Measurements from ENCODE around the gene CPA1. TPM values are rescaled to one million over a fixed set of nuclear protein-coding genes. Genes with fewer than 3 reads are reported as not detected.

Gene CPA1
- total RNA-seq (2014; rRNA removed; shearing (Covaris generic)), result not detected in 2 replicates
- not detected in 2 replicates for polyA plus RNA-seq (2015; cell fraction: cytosol; rRNA removed)
- polyA plus RNA-seq (2015; cell fraction: nucleus; rRNA removed), result not detected in 2 replicates

DNA sequence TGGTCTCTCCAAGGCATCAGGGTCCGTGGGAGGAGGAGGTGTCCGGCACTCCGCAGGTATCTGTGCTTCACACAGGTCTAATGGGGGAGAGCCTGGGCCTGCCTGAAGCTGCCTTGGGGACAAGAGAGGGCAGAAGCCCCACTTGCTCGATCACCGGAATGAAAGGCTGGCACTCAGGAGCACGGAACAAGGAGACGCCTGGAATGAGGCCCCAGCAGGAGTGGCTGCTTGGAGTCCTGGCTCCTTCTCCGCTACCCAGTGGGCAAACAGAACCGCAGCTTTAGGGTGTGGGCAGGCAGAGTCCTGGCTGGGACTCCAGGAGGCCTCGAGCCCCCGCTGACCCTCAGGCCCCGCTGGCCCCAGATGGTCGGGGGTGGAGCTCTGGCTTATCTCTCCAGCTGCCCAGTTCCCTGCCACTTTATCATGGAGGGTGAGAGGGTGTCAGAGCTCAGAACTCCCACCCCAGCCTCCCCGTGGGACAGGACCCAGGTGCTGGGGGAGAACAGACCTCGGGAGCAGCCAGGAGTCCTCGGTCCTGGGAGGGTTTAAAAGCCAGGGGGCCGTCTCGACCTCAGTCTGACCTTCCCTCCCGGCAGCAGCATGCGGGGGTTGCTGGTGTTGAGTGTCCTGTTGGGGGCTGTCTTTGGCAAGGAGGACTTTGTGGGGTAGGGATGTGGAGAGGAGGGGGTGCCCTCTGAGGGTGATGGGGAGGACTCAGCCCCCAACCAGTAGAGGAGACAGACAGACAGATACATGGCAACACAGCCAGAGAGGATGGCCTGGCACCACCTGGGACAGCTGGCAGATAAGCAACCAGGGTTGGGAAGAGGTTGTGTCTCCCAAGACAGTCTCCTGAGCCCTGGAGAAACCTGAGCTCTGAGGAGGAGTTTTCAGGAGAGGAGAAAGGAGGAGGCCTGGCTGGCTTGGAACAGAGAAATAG lies at the start of gene CPA1:
Gene CPA1 (plus strand): TSS at position 574 of the 940 bp plus-strand sequence. CDS start 27 bp downstream, at position 601.
- in situ Hi-C loops (cut with HindIII; ENCODE audit: low pct_unique_long_range_greater_than_20kb, low sequenced_read_pairs), result no loop called here
- no peak for DNase-seq (ENCODE audit: low read depth, low spot score)

DNA sequence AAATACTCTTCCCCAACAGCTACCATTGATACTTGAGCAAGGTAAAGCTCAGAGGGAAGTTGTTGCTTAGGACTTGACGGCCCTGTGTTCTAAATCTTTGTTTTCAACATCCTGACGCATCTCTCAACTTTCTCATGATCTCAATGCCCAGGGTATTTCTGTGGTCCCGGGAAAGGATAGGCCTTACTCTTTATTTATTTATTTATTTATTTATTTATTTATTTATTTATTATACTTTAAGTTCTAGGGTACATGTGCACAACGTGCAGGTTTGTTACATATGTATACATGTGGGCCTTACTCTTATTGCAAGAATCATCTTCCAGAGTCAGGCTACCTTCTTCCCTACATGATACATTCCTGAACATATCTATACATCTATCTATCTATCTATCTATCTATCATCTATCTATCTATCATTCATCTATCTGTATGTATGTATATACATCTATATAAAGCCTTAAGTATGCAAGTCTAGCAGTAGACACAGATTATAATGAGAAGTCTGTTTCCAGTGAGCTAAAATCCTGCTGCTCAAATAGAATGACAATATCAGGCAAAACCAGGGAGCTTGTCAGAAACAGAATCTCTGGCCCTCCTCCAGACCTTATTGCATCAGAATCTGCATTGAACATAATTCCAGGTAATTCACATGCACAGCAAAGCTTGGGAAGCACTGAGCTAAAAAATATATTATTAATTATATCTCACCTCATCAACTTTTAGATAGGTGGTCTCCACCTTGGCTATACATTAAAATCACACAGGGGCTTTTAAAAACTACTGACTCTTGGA lies 47.8 kb upstream of the CPA1 start:
- no peak for DNase-seq (ENCODE audit: low read depth, low spot score)
- in situ Hi-C loops (cut with HindIII; ENCODE audit: low pct_unique_long_range_greater_than_20kb, low sequenced_read_pairs), result no loop called here

DNA sequence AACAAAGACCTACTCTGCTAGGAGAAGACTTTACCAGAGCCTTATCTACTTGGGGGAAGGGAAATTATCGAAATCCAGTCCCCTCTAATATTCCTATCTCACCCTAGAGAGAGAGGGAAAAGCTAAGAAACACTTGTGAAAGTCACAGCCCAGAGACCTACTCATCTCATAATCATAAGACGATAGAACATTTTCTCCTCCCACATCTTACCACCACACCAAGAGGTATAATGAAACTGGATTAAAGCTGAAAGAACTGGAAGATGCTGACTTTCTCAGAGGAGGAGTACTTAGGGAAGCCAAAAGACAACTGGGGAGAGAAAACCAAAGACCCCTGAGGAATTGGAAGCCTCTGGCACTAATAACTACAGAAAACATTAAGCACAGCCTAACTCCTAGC lies 46.5 kb upstream of the CPA1 start:
- in situ Hi-C loops (cut with HindIII; ENCODE audit: low pct_unique_long_range_greater_than_20kb, low sequenced_read_pairs), result no loop called here
- no peak for DNase-seq (ENCODE audit: low read depth, low spot score)

DNA sequence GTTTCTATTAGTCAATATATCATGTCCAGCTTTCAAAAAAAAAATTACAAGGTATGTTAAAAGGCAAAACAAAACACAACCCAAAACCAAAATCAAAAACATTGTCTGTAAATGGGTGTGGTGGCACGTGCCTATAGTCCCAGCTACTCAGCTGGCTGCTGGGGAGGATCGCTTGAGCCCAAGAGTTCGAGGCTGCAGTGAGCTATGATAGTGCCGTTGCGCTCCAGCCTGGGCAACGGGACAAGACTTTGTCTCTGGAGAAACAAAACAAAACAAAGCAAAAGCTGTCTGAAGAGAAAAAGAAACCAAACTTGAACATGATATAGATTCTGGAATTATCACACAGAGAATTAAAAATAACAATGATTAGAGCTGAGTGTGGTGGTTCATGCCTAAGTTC lies 46.0 kb upstream of the CPA1 start:
- no peak for DNase-seq (ENCODE audit: low read depth, low spot score)
- in situ Hi-C loops (cut with HindIII; ENCODE audit: low pct_unique_long_range_greater_than_20kb, low sequenced_read_pairs), result no loop called here

DNA sequence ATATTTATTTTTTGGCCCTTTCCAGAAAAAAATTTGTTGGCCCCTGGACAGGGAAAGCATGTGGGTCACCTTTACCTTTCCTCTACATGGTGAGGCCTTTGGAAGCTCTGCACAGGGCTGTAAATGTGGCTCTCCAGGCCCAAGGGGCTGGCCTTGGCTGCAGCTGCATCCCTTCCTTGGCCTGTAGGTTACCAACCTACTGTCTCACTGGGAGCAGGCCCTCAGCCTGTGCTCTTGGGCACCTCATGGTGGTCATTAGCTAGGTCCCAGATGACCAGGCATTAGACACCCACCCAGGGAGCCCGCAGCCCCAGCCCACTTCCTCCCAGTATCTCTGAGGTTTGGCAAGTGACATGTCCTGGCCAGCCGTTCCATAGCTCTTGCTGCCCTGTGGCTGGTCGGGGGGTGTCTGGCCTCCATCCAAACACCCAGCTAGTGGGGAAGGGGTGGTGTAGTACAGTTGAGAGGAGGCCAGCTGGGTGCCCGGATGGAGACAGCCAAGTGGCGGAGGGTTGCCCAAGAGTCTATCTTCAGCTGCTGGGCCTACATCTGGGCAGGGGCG lies 42.8 kb upstream of the CPA1 start:
- no peak for DNase-seq (ENCODE audit: low read depth, low spot score)
- in situ Hi-C loops (cut with HindIII; ENCODE audit: low pct_unique_long_range_greater_than_20kb, low sequenced_read_pairs), result no loop called here

DNA sequence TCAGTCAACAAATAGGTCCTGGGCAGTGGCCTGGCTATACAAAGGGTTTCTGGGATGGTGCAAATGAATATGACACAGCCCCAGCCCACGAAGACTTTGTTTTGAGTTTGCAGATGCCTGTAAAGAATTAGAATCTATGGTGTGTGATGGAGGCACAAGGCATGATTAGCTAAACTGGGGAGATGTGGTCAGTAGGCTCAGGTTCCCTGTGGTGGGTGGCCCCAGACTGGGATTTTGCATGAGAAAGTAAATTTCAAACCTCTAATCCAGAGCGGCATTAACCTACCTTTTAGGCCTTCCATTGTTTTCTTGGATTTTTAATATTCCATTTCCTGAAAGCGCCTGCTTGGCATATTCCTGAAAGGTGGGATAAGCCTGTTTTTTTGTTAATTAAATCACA lies 42.1 kb upstream of the CPA1 start:
- in situ Hi-C loops (cut with HindIII; ENCODE audit: low pct_unique_long_range_greater_than_20kb, low sequenced_read_pairs), result no loop called here
- no peak for DNase-seq (ENCODE audit: low read depth, low spot score)

DNA sequence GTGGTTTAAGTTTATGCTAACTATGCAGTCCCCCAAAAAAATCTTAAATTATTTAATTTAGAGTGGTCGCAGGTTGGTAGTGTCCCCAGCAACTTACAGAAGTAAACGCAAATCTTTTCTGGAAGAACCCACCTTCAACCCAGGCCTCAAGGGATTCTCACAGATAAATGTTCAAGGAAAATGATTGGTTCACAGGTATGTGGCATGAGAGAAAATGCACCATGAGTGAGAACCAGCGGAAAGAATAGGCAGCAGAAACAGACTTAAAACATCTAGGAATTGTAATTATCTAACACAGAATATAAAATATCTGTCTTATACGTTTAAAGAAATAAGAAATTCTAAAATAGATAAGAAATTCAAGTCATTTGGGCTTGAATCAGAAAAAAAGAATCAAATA lies 38.4 kb upstream of the CPA1 start:
- in situ Hi-C loops (cut with HindIII; ENCODE audit: low pct_unique_long_range_greater_than_20kb, low sequenced_read_pairs), result no loop called here
- no peak for DNase-seq (ENCODE audit: low read depth, low spot score)

DNA sequence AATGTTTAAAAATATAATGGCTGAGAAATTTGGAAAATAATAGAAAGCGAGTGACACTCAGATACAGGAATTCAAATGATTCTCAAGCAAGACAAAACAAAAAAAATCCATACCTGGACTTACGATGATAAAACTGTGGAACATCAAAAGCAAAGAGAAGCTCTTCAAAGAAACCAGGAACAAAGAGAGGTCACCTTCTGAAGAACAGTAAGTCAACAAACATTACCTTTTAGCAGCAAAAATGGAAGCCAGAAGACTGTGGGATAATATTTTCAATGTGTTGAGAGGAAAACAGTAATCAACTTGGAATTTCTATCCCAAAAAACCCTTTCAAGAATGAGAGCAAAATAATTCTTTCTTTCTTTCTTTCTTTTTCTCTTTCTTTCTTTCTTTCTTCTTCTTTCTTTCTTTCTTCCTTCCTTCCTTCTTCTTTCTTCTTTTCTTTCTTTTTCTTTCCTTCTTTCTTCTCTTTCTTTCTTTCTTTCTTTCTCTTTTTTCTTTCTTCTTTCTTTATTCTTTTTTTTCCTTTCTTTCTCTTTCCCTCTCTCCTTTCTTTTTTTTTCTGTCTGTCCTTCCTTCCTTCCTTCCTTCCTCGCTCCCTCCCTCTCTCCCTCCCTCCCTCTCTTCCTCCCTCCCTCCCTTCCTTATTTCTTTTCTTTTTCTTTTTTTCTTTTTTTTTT lies 37.5 kb upstream of the CPA1 start:
- DNase-seq (ENCODE audit: low read depth, low spot score), result no peak
- in situ Hi-C loops (cut with HindIII; ENCODE audit: low pct_unique_long_range_greater_than_20kb, low sequenced_read_pairs), result no loop called here

DNA sequence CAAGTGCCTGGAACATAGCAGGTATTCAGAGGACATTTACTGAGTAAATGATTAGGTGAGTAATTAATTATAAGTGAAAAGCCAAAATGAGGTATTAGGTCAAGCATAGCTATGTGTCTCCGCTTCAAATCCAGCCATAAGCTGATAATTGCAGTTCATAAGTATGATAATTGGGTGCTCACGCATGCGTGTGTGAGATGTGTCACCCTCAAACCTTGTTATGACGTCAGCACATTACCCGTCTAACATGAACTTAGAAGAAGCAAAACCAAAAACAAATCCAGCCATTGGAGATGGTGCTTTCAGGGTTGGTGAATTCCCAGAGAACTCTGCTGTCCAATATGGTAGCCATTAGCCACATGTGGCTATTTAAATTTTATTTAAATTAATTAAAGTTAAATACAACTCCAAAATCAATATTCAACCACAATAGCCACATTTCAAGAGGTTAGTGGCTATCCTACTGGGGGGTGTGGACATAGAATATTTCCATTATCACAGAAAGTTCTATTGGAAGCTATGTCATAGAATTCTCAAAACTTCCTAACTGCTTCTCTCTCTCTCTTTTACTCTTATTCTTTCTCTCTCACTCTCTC lies 35.9 kb upstream of the CPA1 start, which contains the start of gene CPA5:
Gene CPA5 (plus strand): TSS at position 546 of the 596 bp plus-strand sequence. CDS start 1,670 bp downstream, outside the sequence.
- in situ Hi-C loops (cut with HindIII; ENCODE audit: low pct_unique_long_range_greater_than_20kb, low sequenced_read_pairs), result no loop called here
- no peak for DNase-seq (ENCODE audit: low read depth, low spot score)

DNA sequence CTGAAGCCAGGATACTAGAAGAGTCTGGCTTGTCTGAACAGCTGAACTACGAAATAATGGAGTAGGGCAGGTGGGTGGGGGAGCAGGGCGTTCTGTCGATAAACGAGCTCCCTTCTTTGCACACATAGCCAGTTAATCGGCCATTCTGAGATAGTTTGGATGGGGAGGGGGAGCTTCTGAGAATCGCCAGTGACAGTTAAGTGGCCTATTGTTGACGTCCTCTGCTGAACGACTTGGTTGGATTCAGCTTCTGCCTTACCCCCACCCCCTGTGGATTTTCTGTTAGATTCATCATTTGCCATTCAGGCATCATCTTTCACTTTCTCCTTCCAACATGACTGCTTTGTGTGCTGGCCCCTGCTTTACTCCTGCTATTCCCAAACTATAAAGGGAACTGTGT lies 35.2 kb upstream of the CPA1 start:
- in situ Hi-C loops (cut with HindIII; ENCODE audit: low pct_unique_long_range_greater_than_20kb, low sequenced_read_pairs), result no loop called here
- no peak for DNase-seq (ENCODE audit: low read depth, low spot score)

DNA sequence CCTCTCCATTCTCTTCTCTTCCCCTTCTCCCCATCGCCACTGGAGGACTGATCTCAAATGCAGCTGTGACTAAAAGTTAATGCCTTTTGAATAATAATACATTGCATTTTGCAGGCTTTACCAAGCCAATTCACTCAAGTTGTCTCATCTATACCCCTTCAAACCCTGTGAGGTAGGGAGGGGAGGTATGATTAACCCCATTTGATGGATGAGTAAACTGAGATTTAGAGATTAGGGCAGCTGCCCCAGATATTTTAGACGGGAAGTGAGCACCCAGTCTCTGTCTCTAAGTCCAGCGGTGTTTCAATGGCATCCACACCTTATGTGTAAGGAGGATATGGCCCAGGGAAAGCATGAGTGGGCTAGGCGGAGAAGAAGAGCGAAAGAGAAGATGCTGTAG lies 34.6 kb upstream of the CPA1 start:
- in situ Hi-C loops (cut with HindIII; ENCODE audit: low pct_unique_long_range_greater_than_20kb, low sequenced_read_pairs), result no loop called here
- DNase-seq (ENCODE audit: low read depth, low spot score), result no peak

DNA sequence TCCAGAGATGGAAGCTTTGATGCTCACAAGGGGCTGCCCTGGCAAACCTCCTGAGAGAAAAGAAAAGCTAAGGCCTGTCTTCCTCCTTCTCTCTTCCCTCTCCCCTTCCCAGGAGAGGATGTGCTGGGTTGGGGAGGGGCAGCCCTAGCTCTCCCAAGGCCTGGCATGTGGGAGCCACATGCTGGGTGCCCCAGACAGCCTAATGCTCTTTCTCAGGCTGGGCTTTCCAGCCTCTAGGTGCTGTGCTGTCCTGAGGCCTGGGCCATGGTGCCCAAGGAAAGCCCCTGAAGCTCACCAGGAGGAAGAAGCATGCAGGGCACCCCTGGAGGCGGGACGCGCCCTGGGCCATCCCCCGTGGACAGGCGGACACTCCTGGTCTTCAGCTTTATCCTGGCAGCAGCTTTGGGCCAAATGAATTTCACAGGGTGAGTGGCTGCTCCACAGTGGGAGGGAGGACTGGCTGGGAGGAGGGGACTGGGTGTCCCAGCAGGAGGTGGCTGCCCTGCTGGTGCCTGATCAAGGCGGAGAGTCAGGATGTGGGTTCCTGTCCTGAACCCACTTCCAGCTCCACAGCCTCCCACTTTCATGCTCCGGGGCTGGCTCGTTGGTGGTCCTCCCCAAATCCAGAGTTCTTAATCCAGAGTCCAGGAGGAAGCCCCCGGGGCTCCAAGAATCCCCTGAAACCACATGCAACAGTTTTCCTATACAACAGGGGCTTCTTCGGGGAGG lies 34.0 kb upstream of the CPA1 start:
- no peak for DNase-seq (ENCODE audit: low read depth, low spot score)
- in situ Hi-C loops (cut with HindIII; ENCODE audit: low pct_unique_long_range_greater_than_20kb, low sequenced_read_pairs), result no loop called here

DNA sequence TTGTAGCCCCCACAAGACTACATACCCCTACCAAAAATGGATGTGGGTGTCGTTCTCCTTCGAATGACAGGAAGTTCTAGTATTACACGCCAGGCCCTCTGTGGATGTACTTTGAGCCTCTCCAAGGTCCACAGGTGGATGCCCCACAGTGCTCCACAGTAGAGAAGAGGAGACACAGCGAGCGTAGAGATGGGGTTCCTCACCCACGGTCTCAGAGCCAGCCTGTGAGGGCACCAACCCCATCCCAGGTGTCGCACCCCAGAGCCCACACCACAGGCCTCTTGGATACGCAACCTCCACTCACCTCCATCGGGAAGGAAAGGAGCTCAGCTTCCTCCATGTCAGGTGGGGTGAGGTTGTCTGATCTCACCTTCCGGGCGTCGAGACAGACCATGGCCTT lies 33.4 kb upstream of the CPA1 start:
- no peak for DNase-seq (ENCODE audit: low read depth, low spot score)
- in situ Hi-C loops (cut with HindIII; ENCODE audit: low pct_unique_long_range_greater_than_20kb, low sequenced_read_pairs), result no loop called here

DNA sequence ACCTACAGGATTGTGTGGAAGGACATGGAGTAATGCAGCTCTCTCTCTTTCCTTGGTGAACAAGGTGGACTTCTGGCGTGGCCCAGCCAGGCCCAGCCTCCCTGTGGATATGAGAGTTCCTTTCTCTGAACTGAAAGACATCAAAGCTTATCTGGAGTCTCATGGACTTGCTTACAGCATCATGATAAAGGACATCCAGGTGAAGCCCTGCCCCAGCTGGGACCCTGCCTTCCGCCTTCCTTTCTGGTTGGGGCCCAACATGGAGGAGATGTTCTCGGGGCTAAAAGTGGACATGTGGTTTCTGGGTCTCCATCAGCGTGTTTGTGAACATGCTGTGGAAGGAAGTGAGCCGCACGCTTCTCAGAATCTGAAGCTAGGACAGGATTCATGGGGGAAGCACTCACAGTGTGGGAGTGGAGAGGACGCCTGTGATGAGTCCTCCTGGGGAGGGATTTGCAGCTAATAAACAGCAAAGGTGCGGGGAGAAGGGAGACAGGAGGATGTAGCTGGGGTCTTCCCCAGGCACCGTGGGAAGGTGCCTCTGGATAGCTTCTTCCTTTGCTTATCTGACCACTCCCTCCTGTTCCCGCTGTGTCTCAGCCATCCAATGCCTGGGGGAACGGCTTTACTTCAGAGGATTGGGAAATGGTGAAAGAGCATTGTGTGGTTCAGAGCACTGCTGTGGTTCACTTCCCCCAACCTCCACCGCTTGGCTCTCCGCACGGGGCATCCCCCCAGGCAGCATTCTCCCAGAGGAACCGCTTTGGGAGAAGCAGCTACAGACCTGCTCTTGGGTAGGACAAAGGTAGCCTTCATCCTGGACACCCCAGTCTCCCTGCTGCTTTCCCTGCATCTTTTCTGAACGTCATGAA lies 30.1 kb upstream of the CPA1 start:
- in situ Hi-C loops (cut with HindIII; ENCODE audit: low pct_unique_long_range_greater_than_20kb, low sequenced_read_pairs), result no loop called here
- peak; percentile 67 for DNase-seq (ENCODE audit: low read depth, low spot score)

DNA sequence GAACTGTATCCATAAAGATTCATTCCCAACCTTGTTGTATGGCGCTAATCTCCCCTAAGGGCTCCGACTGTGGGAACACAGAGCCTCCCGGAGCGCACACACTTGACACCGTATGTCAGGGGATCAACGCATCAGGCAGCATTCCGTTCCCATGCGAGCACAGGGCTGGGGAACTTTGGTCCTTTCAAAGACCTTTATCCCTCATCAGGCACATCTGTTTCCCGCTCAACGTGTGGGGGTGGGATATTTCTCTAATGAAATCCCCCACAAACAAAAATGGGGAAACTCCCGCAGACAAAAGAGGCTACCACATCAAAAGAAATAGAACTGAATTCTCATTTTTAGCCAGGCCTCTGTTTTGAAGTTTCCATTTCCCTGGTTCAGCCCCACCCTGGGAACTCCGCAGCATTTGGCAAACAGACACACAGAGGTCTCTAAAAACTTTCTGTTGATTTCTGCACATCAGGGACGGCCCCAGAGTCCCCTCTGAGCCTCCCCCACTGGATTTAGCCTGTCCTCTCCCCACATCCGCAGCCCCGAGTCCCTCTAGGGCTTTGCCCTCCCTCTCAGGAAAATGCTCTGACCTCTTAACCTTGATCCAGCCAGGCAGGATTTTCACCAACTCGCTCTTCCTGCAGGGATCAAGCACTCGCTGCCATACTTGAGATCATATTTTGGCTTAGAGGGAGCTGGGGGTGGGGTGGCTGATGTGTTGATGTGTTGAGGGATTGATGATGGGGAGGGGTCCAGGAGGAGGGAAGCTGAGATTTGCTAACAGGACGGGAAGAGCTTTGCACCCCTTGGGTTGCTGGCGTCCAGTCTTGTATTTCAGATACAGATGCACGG lies 29.1 kb upstream of the CPA1 start:
- in situ Hi-C loops (cut with HindIII; ENCODE audit: low pct_unique_long_range_greater_than_20kb, low sequenced_read_pairs), result no loop called here
- DNase-seq (ENCODE audit: low read depth, low spot score), result no peak

All from SK-MEL-5 (cell line).